ENCODE results near the gene MFSD6L.
A peak's percentile ranks its signal among the peaks of the same experiment; 100 is the strongest.

MFSD6L gene

DNA sequence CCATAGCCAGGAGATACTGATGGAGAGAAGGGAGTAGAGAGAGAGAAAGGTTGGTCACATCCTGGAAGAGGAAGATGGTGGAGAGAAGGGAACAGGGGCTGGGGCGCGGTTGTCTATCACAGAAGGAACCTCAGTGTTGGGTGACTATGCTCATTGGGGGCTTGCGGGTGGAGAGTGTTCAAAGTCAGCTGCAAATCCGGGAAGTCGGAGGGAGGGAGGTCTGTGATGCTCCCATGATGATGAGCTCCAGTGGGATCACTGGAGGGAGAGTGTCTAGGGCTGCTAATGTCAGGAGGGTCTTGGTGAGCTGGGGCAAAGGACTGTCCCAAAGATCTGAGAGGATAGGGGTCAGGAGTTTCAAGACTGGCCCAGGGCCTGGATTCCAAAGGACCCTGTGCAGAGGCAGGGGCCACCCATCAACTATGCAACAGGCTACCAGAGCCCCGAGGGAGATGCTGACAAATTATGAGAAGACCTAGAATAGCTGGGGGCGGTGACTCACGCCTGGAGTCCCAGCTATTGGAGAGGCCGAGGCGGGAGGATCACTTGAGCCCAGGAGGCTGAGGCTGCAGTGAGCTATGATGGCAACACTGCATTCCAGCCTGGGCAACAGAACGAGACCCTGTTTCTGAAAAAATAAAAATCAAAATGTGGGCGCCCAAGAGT is 43.4 kb downstream of the MFSD6L start:
- no peak overlapping the region for H3K4me3 ChIP-seq (ENCODE audit: low read depth, low read length)
- no peak for DNase-seq (ENCODE audit: low read depth)
- TF ChIP-seq, protein P1, sequence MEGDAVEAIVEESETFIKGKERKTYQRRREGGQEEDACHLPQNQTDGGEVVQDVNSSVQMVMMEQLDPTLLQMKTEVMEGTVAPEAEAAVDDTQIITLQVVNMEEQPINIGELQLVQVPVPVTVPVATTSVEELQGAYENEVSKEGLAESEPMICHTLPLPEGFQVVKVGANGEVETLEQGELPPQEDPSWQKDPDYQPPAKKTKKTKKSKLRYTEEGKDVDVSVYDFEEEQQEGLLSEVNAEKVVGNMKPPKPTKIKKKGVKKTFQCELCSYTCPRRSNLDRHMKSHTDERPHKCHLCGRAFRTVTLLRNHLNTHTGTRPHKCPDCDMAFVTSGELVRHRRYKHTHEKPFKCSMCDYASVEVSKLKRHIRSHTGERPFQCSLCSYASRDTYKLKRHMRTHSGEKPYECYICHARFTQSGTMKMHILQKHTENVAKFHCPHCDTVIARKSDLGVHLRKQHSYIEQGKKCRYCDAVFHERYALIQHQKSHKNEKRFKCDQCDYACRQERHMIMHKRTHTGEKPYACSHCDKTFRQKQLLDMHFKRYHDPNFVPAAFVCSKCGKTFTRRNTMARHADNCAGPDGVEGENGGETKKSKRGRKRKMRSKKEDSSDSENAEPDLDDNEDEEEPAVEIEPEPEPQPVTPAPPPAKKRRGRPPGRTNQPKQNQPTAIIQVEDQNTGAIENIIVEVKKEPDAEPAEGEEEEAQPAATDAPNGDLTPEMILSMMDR (IDR thresholded peaks at IDR 0.05; ENCODE audit: low read depth, low read length, missing control alignments) = no peak

- H3K4me3 ChIP-seq (ENCODE audit: low read depth, low read length) = no peak overlapping the region
- DNase-seq (ENCODE audit: low read depth) = no peak
- TF ChIP-seq, protein P1 (IDR thresholded peaks at IDR 0.05; ENCODE audit: low read depth, low read length, missing control alignments) = no peak
Observed at GRCh38 chr17:8754890-8755289, 44.3 kb downstream of the MFSD6L start.

GRCh38 chr17:8753976-8754440 is 45.2 kb downstream of the MFSD6L start:
- DNase-seq (ENCODE audit: low read depth) = no peak
- TF ChIP-seq, protein P1 (IDR thresholded peaks at IDR 0.05; ENCODE audit: low read depth, low read length, missing control alignments) = peak; percentile 58
- no peak overlapping the region for H3K4me3 ChIP-seq (ENCODE audit: low read depth, low read length)

DNA sequence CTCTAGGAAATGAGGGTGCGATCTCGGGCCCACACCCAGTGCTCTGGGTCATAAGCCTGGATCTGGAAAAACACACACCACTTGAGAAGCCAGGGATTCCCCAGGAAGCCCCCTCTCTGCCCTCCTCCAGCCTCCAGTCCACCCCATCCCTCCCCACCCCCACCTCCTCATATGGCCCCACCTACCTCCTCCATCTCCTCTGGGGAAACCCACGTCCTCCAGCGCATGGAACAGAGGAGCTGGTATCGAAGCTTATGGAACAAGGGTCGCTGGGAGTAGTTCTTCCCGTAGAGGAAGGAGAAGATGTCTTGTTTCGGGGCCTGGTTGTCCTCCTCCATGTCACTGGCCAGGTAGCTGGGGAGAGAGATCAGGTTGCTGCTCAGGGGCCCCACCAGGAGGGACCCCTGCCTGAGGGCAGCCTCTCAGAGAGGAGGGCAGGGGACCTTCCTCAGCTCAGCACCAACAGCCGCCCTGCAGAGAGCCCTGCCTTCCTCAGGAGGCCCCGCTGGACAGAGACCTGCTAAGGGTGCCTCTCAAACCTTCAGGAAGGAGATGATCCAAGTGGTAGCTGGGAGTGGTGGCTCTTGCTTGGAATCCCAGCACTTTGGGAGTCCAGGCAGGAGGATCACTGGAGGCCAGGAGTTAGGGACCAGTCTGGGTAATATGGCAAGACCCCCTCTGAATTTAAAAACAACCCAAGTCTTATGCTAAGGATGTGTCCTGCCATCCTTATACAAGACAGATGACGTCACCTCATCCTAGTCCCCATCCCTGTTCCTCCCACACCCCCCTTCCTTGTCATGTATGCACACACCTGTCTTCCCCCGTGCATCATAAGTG is 45.8 kb downstream of the MFSD6L start:
- H3K4me3 ChIP-seq (ENCODE audit: low read depth, low read length) = no peak overlapping the region
- TF ChIP-seq, protein P1 (IDR thresholded peaks at IDR 0.05; ENCODE audit: low read depth, low read length, missing control alignments) = no peak
- DNase-seq (ENCODE audit: low read depth) = no peak

DNA sequence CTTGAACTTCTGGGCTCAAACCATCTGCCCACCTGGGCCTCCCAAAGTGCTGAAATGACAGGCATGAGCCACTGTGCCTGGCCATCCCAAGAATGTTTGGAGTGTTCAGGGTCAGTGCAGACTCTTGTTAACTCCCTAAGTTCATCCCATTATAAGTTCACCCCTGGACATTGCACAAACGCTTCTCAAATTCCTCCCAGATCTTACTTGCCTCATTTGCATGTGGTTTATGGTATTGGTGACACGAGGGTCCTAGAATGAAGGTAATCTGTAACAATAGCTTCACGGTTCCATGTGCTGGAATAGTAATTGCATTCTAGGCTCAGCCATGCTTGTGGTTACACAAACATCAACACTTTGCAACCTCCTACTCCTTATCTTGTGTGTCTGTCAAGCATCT is 49.5 kb downstream of the MFSD6L start:
- TF ChIP-seq, protein P1 (IDR thresholded peaks at IDR 0.05; ENCODE audit: low read depth, low read length, missing control alignments) = no peak

DNA sequence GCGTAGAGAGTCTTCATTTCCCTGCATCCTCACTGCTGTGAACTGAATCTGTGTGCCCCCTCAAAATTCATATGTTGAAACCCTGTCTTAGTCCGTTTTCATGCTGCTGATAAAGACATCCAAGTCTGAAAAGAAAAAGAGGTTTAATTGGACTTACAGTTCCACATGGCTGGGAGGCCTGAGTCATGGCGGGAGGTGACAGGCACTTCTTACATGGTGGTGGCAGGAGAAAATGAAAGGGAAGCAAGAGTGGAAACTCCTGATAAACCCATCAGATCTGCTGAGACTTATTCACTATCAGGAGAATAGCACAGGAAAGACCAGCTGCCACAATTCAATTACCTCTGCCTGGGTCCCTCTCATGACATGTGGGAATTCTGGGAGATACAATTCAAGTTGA is 51.4 kb downstream of the MFSD6L start:
- TF ChIP-seq, protein P1 (IDR thresholded peaks at IDR 0.05; ENCODE audit: low read depth, low read length, missing control alignments) = no peak
- DNase-seq (ENCODE audit: low read depth) = no peak
- H3K4me3 ChIP-seq (ENCODE audit: low read depth, low read length) = no peak overlapping the region

More for the DNA sequence above, 49.5 kb downstream of the MFSD6L start:
- no peak for DNase-seq (ENCODE audit: low read depth)
- no peak overlapping the region for H3K4me3 ChIP-seq (ENCODE audit: low read depth, low read length)

Data from GM12864 (cell line).